Activated naive CD8-positive, alpha-beta T cell treated with anti-CD3 and anti-CD28 coated beads for 36 hours (primary cell): ENCODE data around the gene FAM168B. TPM values are rescaled to one million over a fixed set of nuclear protein-coding genes. Genes with fewer than 3 reads are reported as not detected.
"Not testable (repeated sequence)": the region's sequence is repeated elsewhere in the genome, so short reads cannot be mapped to it uniquely, and the experiment has no call there.

Experiments used
- DNase-seq: peaks from one replicate; pipeline ENCODE4 v3.0.0; 2021
- H3K27ac Mint-ChIP-seq: one replicate; pipeline ENCODE4 v1.8.0; 2022; ENCODE audit warnings: mild to moderate bottlenecking, moderate library complexity, mixed read lengths
- H3K27me3 Mint-ChIP-seq: one replicate; pipeline ENCODE4 v1.8.0; 2022; ENCODE audit warnings: mild to moderate bottlenecking, mixed read lengths
- H3K36me3 Mint-ChIP-seq: one replicate; pipeline ENCODE4 v1.8.0; 2021; ENCODE audit warnings: mild to moderate bottlenecking, mixed read lengths
- H3K4me1 Mint-ChIP-seq: one replicate; pipeline ENCODE4 v1.8.0; 2021; ENCODE audit warnings: mixed read lengths
- H3K4me3 Mint-ChIP-seq: one replicate; pipeline ENCODE4 v1.8.0; 2022; ENCODE audit warnings: mild to moderate bottlenecking, moderate library complexity, mixed read lengths
- H3K9me3 Mint-ChIP-seq: one replicate; pipeline ENCODE4 v1.8.0; 2022; ENCODE audit warnings: mixed read lengths
- total RNA-seq, 2 experiments: library from RNA; stranded (reverse); gene quantifications; one replicate each; pipeline ENCODE4 v1.2.3, GENCODE V29; 2021

FAM168B gene
- 10 to 100 TPM; 83.4 to 88.2 TPM for total RNA-seq

DNA sequence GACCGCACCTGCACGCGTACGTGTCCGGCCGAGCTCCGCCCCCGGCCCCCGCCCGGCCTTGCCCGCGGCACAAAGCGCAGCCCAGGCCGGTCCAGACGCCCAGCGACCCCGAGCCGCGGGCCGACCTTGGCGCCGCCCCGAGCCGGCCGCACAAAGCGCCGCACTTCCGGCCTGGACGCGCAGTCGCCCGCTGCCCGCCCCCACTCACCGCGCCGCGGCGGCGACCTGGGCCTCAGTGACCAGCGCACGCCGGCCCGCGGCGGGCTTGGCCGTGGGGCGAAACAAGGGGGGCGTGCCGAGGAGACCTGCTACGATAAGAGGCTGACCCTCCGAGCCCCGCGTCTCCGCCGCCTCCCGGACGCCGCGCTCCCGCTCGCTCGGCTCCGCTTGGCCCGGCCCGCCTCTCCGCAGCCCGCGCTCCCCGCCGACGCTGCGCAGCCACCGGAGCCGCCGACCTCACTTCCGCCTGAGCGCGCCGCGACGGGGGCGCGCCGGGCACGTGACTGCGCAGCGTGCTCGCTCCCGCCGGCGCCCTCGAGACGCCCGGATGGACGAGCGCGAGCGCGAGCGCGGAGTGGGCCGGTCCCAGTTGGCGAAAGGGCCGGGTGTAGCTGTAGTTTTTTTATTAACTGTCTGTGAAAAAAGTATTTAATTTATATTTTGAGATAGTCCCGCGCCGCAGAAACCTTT, at the start of gene FAM168B:
Gene FAM168B, minus strand, starts transcription at position 455 of the 690 bp plus-strand sequence. CDS start 10,814 bp downstream, outside the sequence.
- H3K27ac Mint-ChIP-seq = peak within 1 kb of the TSS; percentile 87
- DNase-seq = peak; percentile 94
- peaks cover 17% of the 10 kb centered on the region for H3K4me1 Mint-ChIP-seq
- peaks cover 19% of the 10 kb centered on the region for H3K36me3 Mint-ChIP-seq
- H3K27me3 Mint-ChIP-seq = peaks cover 3% of the 10 kb centered on the region
- H3K4me3 Mint-ChIP-seq = peak within 1 kb of the TSS; percentile 87
- no peaks in the 10 kb centered on the region for H3K9me3 Mint-ChIP-seq

DNA sequence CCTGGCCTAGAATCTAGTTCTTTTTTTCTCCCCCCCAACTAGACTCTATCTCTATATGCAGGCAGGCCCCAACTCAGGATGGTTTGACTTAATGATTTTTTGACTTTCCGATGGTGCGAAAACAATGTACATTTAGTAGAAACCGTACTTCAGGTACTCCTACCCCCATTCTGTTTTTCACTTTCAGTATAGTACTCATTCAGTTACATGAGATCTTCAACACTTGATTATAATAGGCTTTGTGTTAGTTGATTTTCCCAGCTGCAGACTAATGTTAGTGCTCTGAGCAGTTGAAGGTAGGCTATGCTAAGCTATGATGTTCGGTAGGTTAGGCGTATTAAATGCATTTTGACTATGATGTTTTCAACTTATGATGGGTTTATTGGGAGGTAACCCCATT, 49.6 kb upstream of the FAM168B start:
- Mint-ChIP-seq H3K4me3 (no peak overlapping the region), H3K36me3 (peaks cover 11% of the 10 kb centered on the region), H3K27me3 (no peaks in the 10 kb centered on the region), H3K4me1 (peaks cover 14% of the 10 kb centered on the region), H3K9me3 (no peaks in the 10 kb centered on the region), H3K27ac (no peak overlapping the region)
- DNase-seq = no peak

- no peak overlapping the region for H3K27ac Mint-ChIP-seq
- H3K4me1 Mint-ChIP-seq = peaks cover 18% of the 10 kb centered on the region
- H3K36me3 Mint-ChIP-seq = peaks cover 17% of the 10 kb centered on the region
- no peak overlapping the region for H3K4me3 Mint-ChIP-seq
- H3K9me3 Mint-ChIP-seq = no peaks in the 10 kb centered on the region
- no peak for DNase-seq
- no peaks in the 10 kb centered on the region for H3K27me3 Mint-ChIP-seq
Observed at GRCh38 chr2:131140581-131140980, 47.3 kb upstream of the FAM168B start.

DNA sequence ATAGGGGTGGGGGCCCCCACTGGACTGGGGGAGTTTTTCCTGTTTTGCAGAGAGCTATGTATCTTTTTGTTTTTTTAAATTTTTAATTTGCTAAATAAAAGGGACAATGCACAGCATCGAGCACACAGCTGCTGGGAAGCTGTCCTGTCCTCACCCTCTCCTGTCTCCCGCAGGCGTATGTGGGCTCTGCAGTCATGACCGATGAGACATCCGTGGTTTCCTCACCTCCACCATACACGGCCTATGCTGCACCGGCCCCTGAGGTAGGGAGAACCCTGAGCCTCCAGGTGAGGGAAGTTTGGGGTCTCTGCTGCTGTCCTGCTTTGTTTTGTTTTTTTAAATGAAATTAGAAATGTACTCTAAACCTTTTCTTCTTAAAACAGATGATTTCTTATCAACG, 39.5 kb upstream of the FAM168B start:
- Mint-ChIP-seq H3K4me1 (peaks cover 3% of the 10 kb centered on the region), H3K27ac (no peak overlapping the region), H3K36me3 (peaks cover 39% of the 10 kb centered on the region), H3K4me3 (no peak overlapping the region), H3K27me3 (no peaks in the 10 kb centered on the region), H3K9me3 (no peaks in the 10 kb centered on the region)
- no peak for DNase-seq

GRCh38 chr2:131130298-131130596, 37.0 kb upstream of the FAM168B start:
- Mint-ChIP-seq H3K4me3 (no peak overlapping the region), H3K27ac (no peak overlapping the region), H3K36me3 (peaks cover 41% of the 10 kb centered on the region), H3K4me1 (no peaks in the 10 kb centered on the region), H3K27me3 (no peaks in the 10 kb centered on the region), H3K9me3 (no peaks in the 10 kb centered on the region)
- DNase-seq = no peak

DNA sequence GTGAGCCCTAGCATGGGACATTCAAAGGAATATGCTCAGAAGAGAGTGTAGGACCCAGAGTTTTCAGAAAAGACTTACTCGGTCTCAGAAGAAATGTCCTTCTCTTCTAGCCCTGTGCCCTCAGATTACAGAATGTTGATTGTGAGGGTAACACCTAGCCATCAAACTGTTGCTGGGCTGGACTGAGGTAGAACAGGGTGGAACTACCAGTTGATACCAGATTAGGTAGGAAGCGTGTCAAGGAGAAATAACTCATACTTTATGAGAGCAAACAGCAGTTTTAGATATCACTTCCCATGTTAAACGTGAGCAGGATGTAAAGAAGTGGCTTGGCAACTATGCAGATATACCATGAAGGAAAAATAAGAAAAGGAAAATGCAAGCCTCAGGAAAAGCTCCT, 34.7 kb upstream of the FAM168B start:
- Mint-ChIP-seq H3K36me3 (peaks cover 42% of the 10 kb centered on the region), H3K4me1 (no peaks in the 10 kb centered on the region), H3K9me3 (no peaks in the 10 kb centered on the region), H3K4me3 (no peak overlapping the region), H3K27me3 (no peaks in the 10 kb centered on the region), H3K27ac (no peak overlapping the region)
- DNase-seq = no peak

GRCh38 chr2:131127076-131127475, 33.8 kb upstream of the FAM168B start:
- Mint-ChIP-seq H3K4me1 (no peaks in the 10 kb centered on the region), H3K9me3 (no peaks in the 10 kb centered on the region), H3K4me3 (no peak overlapping the region), H3K27me3 (no peaks in the 10 kb centered on the region), H3K36me3 (peaks cover 45% of the 10 kb centered on the region), H3K27ac (no peak overlapping the region)
- DNase-seq = no peak

DNA sequence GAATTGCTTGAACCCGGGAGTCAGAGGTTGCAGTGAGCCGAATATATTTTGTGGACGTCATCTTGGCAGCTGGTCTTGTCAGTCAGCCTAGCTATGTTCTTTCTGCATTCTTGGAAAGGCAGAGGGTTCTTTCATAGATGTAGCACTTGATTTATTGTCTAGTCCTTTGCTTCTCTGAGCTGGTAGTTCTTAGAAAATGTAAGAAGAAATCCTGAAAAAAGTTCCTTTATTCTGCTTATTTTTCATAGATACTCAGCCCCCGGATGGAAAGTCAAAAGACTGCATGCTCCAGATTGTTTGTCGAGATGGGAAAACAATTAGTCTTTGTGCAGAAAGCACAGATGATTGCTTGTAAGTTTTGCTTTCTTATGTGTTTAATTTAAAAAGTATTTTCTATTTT, 33.2 kb upstream of the FAM168B start:
- peaks cover 45% of the 10 kb centered on the region for H3K36me3 Mint-ChIP-seq
- H3K27ac Mint-ChIP-seq = no peak overlapping the region
- no peaks in the 10 kb centered on the region for H3K9me3 Mint-ChIP-seq
- H3K4me1 Mint-ChIP-seq = no peaks in the 10 kb centered on the region
- no peak for DNase-seq
- H3K27me3 Mint-ChIP-seq = no peaks in the 10 kb centered on the region
- no peak overlapping the region for H3K4me3 Mint-ChIP-seq

- Mint-ChIP-seq H3K36me3 (peaks cover 43% of the 10 kb centered on the region), H3K27me3 (no peaks in the 10 kb centered on the region), H3K4me3 (no peak overlapping the region), H3K27ac (no peak overlapping the region), H3K9me3 (no peaks in the 10 kb centered on the region), H3K4me1 (peaks cover 5% of the 10 kb centered on the region)
- no peak for DNase-seq
Observed at GRCh38 chr2:131125195-131125757, 32.0 kb upstream of the FAM168B start.

GRCh38 chr2:131123192-131123591, 29.9 kb upstream of the FAM168B start:
- Mint-ChIP-seq H3K9me3 (no peaks in the 10 kb centered on the region), H3K27me3 (no peaks in the 10 kb centered on the region), H3K36me3 (peaks cover 33% of the 10 kb centered on the region), H3K4me1 (peaks cover 11% of the 10 kb centered on the region), H3K4me3 (no peak overlapping the region), H3K27ac (no peak overlapping the region)
- DNase-seq = no peak

DNA sequence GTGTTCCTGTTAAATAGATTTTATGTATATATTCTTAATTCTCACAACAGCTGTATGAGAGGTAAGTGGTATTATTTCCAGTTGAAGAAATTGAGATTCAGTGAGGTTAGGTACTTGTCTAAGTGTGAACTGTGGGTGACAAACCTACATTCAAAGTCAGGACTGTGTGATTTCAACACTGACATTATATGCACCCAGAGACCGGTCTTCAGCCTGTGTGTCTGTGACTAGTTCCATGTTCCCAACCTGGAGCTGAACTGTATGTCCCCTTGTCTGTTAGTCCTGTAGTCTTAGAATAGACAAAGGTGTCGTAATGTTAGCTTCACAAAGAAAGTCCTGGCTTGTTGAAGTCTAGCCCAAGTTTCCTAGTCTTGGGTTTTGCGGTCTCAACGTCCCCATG, 29.2 kb upstream of the FAM168B start:
- no peak for DNase-seq
- H3K9me3 Mint-ChIP-seq = no peaks in the 10 kb centered on the region
- peaks cover 29% of the 10 kb centered on the region for H3K36me3 Mint-ChIP-seq
- no peak overlapping the region for H3K27ac Mint-ChIP-seq
- H3K4me3 Mint-ChIP-seq = no peak overlapping the region
- no peaks in the 10 kb centered on the region for H3K27me3 Mint-ChIP-seq
- peaks cover 16% of the 10 kb centered on the region for H3K4me1 Mint-ChIP-seq

DNA sequence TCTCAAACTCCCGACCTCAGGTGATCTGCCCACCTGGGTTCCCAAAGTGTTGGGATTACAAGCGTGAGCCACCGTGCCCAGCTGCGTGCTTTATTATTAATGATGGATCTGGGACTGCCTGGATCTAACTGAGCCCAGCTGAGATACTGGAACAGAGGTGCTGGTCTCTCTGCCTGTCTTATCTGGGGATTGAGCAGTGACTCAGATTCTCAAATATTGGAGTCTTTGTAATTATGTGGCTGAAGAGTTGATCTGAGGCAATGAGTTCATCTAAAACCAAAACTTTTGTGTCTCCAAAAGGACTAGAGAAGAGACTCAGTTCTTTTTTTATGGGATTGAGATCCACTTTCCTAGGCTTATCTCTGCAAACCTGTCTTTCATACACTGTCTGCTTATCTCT, 28.2 kb upstream of the FAM168B start:
- no peaks in the 10 kb centered on the region for H3K9me3 Mint-ChIP-seq
- H3K27ac Mint-ChIP-seq = no peak overlapping the region
- peaks cover 17% of the 10 kb centered on the region for H3K4me1 Mint-ChIP-seq
- H3K4me3 Mint-ChIP-seq = no peak overlapping the region
- H3K27me3 Mint-ChIP-seq = no peaks in the 10 kb centered on the region
- no peak for DNase-seq
- H3K36me3 Mint-ChIP-seq = peaks cover 32% of the 10 kb centered on the region

GRCh38 chr2:131120815-131121317, 27.6 kb upstream of the FAM168B start:
- no peaks in the 10 kb centered on the region for H3K27me3 Mint-ChIP-seq

DNA sequence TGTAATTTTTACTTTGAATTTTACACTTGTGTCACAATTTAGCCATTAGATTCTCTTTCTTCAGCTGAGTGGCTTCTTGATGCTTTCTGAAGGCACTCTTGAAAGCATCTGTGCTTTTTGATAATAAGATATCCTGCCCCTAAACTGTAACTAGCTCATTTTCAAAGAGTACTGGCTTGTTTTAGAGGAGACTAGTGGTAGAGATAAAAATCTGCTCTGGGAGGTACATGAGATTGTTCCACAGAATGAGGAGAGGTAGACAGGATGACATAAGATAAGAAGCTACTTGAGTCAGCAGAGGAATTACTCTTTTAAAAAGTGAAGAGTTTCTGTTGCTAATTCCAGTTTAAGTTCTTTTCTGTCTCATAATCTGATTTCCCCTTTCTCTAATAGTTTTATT, 22.5 kb upstream of the FAM168B start:
- Mint-ChIP-seq H3K9me3 (peaks cover 11% of the 10 kb centered on the region), H3K27me3 (no peaks in the 10 kb centered on the region), H3K36me3 (peaks cover 62% of the 10 kb centered on the region), H3K27ac (peak overlapping the region; percentile 4), H3K4me1 (peaks cover 49% of the 10 kb centered on the region), H3K4me3 (no peak overlapping the region)
- no peak for DNase-seq

More at GRCh38 chr2:131120815-131121317, 27.6 kb upstream of the FAM168B start:
- H3K36me3 Mint-ChIP-seq = peaks cover 36% of the 10 kb centered on the region
- DNase-seq = no peak
- no peak overlapping the region for H3K27ac Mint-ChIP-seq
- peaks cover 20% of the 10 kb centered on the region for H3K4me1 Mint-ChIP-seq
- H3K9me3 Mint-ChIP-seq = peaks cover 3% of the 10 kb centered on the region
- H3K4me3 Mint-ChIP-seq = no peak overlapping the region

GRCh38 chr2:131114950-131115349, 21.7 kb upstream of the FAM168B start:
- not testable (repeated sequence) for H3K27ac Mint-ChIP-seq, H3K4me3 Mint-ChIP-seq, DNase-seq, H3K27me3 Mint-ChIP-seq
- Mint-ChIP-seq H3K9me3 (peaks cover 11% of the 10 kb centered on the region), H3K36me3 (peaks cover 66% of the 10 kb centered on the region), H3K4me1 (peaks cover 52% of the 10 kb centered on the region)
